Measurements from ENCODE around the gene PTPRM.

The PTPRM gene

DNA sequence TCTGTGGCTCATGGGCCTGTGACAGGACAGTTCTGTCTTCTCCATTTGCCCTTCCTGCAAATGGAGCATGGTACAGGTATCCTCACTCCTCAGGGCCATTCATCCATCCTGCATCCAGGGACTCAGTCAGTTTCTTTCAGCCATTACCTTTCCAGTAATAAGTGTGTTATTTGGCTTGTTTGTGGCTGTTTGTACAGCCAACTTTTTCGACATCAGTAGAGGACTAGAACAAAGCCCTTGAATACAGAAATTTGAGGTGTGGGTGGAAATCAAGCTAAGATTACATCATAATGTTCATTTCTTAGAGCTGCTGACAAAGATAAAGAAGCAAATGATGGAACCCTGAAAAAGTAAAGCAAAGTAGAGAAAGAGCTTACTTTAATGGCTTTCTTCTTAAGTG, 290.4 kb downstream of the PTPRM start:
- no peak for DNase-seq (ENCODE audit: low read depth)

DNA sequence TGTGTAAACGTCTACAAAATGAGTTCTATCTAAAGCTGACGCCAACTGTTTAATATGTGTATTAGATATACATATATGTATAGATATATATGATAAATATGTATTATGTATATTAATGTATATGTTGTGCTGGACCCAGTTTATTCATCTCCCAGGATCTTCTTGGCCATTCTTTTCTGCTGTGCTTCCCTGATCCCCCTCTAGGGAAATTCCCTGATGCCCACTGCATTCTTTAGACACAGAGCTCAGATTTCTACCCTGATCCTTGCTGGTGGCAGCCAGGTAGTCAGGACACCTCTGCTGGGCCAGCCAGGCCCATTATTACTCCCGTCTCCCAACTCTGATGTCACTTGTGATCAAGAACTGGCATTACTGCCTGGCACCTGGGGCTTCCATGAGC, 292.0 kb downstream of the PTPRM start:
- DNase-seq (ENCODE audit: low read depth) = no peak

DNA sequence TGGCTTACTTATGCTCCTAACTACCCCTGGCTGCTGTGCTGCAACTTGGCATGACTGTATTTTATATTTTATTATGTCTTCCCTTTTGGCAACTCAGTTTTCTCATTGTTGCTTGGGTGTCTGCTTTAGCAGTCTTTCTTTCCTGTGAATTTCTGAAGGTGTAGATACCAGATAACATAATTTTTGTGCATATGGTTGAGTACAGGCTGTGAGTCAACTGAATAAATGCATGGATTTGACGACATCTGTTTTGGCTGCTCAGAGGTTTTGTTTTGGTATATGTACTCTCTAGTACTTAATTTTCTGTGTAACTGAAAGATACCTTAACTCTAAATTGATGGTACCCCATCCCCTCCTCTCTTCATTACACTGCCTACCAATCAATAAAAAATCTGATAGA, 303.1 kb downstream of the PTPRM start:
- DNase-seq (ENCODE audit: low read depth) = no peak

DNA sequence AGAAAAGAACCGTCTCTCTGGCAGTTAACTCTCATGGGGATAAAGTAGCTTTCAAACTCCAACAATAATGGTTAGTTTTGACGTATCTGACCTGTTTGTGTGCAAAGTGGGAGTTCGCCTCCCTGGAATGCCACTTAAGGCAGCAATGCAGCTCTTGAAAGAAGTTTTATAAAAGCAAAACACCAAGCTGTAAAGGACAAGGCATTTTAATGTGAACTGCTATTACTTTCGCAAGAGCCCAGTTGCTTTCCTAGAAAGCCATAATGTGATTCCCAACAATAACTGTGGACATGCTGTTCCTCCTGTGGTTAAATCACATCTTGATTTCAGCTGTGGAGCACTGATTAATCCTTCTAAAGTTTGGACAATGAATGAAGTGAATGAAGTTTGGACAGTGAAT, 303.7 kb downstream of the PTPRM start:
- no peak for DNase-seq (ENCODE audit: low read depth)

DNA sequence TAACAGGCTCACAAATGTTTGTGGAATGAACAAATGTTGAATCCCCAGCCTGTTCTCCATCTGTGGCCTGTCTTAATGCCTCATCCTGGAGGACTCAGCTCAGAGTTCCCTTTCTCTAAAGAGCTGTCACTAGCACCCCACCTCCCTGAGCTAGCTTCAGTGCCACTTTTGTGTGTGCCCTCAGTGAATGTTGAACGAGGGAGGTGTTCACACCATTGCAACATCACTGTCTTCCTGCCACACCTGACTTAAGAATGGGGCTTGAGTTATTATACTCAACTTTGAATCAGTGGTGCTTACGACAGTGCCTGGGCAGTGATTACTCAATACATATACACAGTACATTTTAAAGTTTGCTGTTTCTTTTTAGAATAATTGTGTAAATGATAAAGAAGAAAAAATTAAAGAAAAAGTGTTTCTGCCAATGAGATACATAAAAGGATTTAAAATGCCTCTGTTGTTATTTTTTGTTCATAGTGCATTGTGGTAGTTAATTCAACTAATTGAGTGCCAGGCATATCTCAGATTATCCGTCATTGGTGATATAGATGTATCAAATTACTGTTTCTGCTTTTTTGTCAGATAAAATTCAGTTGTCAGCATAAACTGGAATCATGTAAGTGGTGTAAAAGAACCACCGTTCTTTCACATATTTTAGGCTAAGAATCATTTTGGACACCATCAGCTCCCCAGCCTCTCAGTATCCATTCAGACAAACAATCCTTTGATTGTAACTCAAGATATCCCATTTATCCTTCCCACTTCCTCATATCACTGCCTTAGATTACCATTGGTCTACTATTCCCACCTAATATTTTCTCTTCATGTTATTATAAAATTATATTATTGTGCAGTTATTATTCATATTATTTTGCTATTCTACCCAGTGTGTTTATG, 304.7 kb downstream of the PTPRM start:
- no peak for DNase-seq (ENCODE audit: low read depth)

DNA sequence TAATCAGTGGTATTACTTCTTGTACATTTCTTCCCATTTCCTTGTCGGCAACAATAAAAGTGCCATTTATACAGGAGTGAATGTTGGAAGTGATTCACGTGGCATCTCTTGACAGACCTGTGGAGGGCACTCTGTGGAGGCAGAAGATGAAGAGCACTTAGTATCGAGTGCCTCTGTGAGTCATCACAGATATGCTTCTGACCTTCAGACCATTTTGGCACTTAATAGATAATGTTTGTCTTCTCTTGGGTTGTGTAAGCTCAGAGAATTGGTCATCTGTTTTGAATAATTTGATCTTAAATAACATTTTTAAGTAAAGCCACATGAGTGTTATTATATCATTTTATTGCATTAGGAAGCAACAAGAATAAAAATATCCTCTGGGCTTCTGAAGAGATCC, 305.5 kb downstream of the PTPRM start:
- no peak for DNase-seq (ENCODE audit: low read depth)

DNA sequence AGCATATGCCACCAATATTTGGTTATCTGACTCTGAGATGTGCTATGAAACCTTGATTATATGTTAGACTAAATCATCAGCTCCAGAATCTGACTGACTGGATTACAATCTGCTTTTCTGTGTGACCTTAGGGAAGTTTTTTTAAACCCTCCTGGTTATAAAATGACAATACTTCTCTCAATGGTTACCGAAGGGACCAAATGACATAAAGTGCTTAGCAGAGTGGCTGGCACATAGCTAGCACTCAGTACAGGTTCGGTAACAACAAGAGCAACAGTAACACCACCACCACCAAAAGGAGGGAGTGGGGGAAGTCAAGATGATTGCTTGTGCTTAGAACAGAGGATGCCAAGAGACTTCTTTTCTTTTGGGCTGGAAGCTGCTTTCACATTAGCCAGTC, 306.2 kb downstream of the PTPRM start:
- DNase-seq (ENCODE audit: low read depth) = no peak

DNA sequence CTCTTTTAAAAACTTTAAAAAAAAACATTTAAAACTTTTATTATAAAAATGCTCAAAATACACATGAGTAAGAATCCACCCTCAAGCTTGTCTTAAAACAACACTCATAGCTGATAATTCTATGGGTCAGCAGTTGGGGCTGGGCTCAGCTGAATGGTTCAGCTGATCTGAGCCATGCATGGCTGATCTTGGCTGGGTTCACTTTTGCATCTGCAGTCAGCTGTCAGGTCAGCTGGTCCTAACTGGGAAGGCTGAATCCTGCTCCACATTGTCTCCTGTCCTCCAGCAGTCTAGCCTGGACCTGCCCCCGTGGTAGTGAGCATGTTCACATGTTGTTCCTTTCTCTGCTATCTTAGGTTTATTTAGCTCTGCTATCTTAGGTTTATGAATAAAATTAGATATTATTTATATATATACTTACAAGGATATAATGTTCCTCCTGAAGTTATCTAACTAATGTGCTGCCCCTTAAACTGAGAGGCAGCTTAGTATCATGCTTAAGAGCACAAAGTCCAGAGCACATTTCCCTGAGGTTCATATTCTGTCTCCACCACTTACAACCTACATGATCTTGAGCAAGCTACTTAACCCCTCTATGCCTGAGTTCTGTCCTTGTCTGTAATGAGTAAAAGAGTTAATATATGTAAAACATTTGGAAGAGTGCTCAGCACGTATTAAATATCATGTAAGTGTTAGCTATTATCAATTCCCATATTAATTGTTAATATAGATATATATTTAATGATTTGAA, 309.4 kb downstream of the PTPRM start:
- no peak for DNase-seq (ENCODE audit: low read depth)

DNA sequence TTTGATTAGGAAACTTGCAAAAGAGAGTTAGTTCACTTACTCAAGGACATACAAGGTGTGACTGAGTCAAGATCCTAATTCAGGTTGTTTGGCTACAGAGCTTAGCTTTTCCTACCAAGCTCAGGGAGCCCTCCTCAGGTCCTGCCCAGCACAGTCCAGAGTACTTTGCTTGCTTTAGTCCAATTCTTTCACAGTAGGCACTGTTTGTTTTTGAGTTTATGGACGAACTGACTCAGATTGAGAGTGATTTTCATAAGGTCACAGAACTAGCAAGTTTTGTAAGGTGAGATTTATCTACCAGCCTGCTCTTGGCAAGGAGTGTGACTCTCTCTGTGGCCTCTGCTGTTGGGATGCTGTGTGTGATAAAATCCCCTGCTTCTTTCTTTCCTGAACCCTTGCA, 310.5 kb downstream of the PTPRM start:
- no peak for DNase-seq (ENCODE audit: low read depth)

DNA sequence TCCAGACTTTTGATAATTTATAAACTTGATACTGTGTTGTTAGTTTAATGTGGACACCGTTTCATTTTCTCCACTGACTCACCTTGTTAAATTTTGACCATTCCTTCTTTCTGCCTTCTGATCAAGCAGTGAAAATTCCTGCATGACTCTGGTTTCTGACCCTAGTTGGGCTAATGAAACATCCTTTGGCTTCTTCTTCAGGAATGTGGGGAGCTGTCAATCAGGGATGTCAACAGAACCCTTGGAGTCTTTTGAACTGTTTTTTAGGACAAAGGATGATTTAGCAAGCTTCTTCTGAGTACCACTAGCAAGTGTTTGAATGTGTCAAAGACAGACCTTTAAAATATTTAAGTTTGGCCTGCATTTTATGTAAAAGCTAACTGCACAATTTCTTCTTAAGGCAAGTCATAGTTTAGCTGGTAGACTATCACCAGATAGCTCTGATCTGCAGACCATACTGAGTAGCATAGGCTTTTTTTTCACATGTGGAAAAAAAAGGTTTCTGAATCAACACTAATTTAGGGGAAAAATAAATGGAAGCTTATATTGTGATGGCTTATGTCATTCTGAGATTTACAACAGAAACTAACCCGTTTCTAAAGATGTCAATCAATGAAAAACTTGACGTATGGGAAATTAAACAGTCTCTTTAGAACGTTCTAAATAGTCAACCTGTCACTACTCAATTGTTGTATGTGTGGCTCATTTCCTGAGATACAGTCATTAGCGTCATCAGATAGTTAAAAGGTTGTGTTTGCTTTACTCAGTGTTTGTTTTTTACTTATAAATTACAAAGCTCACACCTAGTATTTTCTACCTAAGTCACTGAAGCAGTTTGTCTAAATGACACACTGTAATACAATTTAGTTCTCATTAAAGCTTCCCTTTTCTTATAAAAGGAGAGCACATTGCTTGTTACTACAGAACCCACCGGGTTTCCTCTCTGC, 311.4 kb downstream of the PTPRM start:
- DNase-seq (ENCODE audit: low read depth) = no peak

DNA sequence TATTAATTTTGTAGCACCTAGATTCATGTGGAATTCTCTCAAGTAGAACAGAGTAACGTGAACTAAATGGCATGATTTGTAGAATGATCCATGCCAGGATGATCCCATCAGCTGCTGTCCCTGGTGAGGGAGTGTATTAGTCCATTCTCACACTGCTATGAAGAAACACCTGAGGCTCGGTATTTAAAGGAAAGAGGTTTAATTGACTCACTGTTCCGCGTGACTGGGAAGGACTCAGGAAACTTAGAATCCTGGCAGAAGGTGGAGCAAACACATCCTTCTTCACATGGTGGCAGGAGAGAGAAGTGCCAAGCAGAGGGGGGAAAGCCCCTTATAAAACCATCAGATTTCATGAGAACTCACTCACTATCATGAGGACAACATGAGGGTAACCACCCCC, 312.6 kb downstream of the PTPRM start:
- no peak for DNase-seq (ENCODE audit: low read depth)

DNA sequence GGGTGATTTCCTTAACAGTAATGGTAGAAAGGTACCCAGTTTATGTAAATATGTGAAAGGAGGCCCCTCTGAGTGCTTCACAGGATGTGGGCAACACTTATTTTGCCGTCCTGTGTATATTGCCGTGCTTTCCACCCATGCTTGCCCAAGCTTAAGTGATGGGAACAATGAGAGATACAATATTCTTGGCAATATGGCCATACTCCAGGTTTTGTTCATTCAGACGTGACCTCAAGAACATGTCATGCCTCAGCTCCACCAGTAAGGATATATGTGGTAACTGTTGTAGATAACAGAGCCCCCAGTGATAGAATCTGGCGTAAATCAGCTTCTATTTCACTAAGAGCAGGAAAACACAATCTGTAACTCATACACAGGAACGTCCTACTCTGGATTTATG, 318.7 kb downstream of the PTPRM start:
- DNase-seq (ENCODE audit: low read depth) = no peak

DNA sequence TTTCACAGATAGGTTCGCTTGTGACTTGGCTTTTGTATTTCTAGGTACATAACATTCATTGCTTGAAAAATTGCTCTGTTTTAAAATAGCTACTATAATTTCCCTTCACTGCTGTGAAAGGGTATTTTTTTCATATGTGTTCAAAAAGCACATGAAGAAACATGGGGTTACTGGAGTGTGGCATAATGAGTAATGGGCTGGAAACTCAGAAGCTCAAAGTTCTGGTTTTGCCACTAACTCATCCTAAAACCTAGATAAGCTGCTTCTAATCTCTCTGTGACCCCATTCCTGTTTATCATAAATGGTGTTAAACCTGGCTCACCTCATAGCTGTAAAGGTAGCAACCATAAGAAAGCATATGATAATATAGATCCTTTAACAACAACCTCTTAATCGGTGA, 319.3 kb downstream of the PTPRM start:
- DNase-seq (ENCODE audit: low read depth) = no peak

DNA sequence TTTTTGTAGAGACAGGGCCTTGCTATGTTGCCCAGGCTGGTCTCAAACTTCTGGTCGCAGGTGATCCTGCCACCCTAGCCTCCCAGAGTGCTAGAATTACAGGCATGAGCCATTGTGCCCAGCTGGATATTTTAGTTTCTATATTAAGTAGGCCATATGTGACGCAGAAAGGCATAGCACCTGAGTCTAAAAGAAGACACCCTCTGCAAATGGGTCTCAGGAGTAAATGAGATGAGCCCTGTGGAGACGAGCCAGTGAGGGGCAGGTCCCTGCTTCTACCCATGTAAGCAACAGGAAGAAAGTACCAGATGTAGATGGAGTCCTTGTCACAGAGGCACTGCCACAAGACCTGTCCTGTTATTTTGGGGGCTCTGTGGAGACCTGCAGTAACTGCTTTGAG, 322.4 kb downstream of the PTPRM start:
- no peak for DNase-seq (ENCODE audit: low read depth)

DNA sequence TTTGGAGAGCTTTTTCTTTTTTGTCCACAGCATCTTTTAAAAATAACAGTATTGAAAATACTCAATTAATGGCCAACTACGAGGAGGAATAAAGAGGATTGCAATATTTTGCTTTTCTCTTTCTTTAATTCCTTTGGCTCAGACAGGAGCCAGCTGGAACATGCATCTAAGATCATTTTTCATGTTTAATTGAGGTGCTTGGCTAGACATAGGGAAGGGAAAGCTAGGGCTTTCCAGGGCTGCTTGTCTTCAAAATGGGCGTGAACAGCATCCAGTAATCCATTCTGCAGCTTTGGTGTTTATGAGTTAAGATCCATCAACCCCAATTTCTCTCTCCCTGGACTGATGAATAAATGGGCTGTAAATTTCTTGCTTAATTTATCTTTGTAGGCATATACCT, 323.0 kb downstream of the PTPRM start:
- no peak for DNase-seq (ENCODE audit: low read depth)

DNA sequence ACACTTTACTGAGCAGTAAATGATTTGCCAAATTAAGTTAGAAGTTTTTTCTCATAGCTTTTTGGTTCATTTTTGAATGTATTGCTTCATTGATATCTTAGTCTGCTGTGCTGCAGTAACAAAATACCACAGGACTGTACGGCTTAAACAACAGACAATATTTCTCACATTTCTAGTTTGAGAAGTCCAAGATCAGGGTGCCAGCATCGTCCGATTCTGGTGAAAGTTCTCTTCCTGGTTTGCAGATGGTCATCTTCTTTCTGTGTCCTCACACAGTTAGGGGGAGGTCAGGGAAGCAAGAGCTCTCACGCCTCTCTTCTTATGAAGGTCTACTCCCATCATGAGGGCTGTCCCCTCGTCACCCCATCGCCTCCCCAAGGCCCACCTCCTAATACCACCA, 325.4 kb downstream of the PTPRM start:
- no peak for DNase-seq (ENCODE audit: low read depth)

DNA sequence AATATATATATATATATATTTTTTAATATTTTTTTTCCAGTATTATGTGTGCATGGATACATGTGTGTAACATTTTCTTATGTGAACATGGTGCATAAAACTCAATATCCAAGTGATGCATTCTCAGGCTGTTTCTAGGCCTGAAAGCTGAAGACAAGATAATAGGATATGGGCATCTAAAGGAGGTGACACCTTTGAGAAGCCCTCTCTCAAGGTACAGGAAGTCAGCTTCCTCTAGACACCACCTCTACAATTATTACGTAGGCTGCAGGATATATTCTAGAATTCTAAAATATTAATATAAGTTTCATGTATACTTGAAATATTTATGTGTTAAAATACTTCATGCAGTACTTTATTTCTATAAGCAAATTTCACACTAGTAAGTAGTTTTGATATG, 327.5 kb downstream of the PTPRM start:
- no peak for DNase-seq (ENCODE audit: low read depth)

DNA sequence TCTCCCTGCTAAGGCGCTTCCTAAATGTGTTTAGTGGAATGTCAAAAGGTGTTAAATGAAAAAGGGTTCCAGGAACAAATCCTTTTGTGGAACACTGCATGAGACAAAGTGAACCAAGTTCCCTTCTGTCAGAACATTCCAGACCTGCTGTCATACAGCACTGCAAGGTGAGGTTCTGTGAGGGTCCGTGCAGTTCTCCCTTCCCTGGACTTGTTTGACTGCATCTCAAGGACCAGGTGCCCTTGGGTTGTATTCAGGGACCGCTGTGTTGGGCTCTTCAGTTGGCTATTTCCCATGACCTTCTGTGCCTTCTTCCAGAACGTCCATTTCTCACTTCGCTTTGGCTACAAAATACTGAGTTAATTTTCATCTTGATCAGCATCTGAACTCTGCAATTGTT, 328.2 kb downstream of the PTPRM start:
- no peak for DNase-seq (ENCODE audit: low read depth)

DNA sequence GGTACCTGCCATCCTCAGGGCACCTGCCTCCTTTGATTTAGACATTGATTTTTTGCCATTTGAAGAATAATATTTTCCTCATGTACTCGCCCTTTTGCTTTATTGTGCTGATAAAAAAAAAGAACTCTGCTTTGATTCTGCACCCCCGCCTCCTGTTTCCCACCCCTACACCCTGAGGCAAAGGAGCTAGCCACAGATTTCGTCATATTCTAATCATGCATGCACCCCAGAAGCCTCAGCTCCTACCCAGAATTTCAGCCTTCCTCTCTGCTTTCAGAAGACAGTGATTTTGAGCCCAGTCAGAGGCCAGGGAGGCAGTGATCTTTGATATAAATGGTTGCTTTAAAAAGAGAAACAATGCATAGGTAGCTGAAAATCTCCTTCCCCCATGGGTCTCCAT, 329.0 kb downstream of the PTPRM start:
- no peak for DNase-seq (ENCODE audit: low read depth)

DNA sequence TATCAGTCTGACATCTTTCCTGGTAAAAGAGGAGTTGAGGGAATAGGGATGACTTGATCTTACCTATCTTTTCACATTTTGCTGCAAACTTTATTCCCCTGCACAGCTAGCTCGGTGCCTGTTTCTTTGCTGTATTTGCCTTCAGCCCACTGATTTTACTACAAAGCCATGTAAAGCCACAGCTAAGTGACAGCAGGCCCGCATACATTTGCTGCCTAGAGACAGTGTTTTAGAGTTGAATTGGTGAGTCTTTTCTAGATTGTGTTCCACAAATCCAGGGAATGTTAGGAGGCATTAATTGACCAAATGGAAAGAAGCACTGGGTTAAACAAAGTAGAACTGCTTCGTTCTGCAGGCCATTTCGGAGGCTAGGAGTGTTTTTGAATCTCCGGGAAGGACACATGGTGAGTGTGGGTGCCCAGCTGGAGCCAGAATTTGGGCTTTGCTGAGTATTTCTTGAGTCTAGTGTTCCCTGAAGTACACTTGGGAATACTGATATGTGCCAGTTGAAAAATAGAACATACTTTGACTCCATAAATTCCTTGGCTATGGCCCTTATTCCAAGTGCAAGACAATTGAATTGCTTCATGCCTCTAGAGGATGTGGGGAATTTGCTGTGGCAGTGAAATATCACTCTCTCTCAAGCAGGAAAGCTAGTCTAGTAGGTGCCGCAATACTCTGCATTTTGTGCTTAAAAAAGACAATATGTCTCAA, 329.8 kb downstream of the PTPRM start:
- no peak for DNase-seq (ENCODE audit: low read depth)

DNA sequence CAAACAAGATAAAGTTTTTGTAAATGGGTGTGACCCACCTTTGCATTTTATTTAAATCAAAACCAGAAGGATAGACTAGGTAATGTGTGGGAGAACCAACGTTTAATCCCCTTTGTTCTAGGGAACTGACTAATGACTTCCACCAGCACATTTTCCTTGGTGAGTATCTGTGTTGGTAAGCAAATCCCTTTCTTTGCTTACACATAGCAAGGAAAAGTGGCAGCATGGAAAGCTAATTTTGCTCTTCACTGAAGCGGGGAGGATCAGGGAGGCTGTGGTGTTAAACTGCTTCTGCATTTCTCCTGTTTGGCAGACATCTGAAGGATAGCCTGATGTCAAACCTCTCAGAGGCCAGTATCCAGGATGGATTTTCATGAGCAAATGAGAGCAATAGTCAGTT, 331.1 kb downstream of the PTPRM start:
- no peak for DNase-seq (ENCODE audit: low read depth)

DNA sequence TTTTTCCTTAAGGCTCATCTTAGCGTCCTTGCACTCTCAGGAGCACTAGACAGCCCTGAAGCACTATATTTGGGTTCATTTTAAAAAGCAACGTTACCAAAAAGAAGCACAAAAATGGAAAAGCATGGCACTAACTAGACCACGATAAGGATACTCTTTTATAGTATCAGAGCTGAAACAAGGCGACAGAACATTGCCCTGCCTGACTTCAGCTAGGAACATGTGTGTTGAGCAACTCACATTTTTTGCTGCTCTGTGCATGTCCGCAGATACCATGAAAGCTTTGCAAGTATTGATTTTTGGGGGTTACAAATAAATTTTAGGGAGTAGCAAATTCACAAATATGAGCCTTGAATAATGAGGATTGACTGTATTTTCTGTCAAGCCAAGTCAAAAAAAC, 332.0 kb downstream of the PTPRM start:
- no peak for DNase-seq (ENCODE audit: low read depth)

All from activated T-helper 9 cell treated with anti-CD3 and anti-CD28 coated beads, Interleukin-2, amount 50 U/mL, for 16 hours (primary cell).